Sciatic nerve (tissue), 2 donors: ENCODE measurements around the gene SKP2. TPM values are rescaled to one million over a fixed set of nuclear protein-coding genes. Genes with fewer than 3 reads are reported as not detected.
A peak's percentile ranks its signal among the peaks of the same experiment; 100 is the strongest.
"Not testable (repeated sequence)": the region's sequence is repeated elsewhere in the genome, so short reads cannot be mapped to it uniquely, and the experiment has no call there.

Source experiments
- ATAC-seq: fragments of 200-7000 bp; cut with Tn5 transposase; one replicate; pipeline ENCODE4 v1.9.1; 2020; ENCODE audit warnings: mild to moderate bottlenecking, moderate library complexity
- DNase-seq: peaks from one replicate; pipeline ENCODE4 v3.0.0-alpha.2; 2020; ENCODE audit warnings: low spot score
- intact Hi-C: fragments of 100-400 bp; cut with DNase I; formaldehyde crosslinking; loops from one replicate; pipeline ENCODE4 v1.14.2; 2022
- total RNA-seq: library from RNA; stranded (reverse); fragmentation: NEBNext Ultra II Directional; extraction: Animal tissue kit (Norgen Biotek cat#: 25700); gene quantifications from one replicate; pipeline ENCODE4 v1.2.1, GENCODE V29; 2021
- donor health status: DM: no; HTN: no; CAD: no.
- donor health status: DM: no; HTN: no; CAD: no.

SKP2 gene
- 17.3 TPM for total RNA-seq

DNA sequence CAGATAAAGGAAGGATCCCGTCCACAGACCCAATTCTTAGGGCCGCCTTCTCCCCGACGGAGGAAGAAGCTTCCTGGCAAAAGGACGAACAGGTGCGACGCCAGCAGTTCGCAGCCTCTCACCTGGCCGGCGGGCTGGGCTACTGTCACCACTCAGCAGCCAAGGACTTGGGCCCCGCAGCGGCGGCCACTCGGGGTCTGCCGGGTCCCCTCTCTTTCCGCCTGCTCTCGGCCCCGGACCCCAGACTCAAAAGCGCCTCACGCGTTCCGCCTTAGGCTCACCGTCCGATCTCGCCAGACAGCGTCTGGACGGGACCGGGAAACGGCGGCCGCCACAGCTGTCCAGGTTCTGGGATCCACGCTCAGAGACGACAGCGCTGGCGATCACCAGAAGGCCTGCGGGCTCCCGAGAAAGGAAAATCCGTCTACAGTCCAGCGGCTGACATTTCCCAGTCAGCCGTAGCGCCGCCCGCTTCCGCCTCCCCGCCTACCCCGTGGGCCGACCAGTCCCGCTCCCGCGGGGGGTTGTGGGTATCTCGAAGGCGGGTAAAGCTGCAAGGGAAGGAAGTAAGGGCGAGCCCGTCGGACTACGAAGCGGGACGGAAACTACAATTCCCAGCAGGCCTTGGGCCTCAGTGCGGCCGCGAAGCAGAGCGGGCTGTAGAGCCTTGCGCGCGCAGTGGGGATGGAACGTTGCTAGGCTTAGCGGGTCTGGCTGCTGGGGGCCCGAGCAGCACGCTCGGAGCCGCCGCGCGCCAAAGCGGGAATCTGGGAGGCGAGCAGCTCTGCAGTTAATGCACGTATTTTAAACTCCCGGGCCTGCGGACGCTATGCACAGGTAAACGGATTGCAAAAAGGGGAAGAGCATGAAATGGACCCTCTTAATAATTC, at the start of gene SKP2, which contains the start of gene LMBRD2:
Gene SKP2, plus strand, starts transcription at position 678 of the 890 bp plus-strand sequence. Its CDS starts 152 bp downstream, at position 830.
Gene LMBRD2, minus strand, starts transcription at position 454 of the 890 bp plus-strand sequence. CDS start 8,538 bp downstream, outside the sequence.
- intact Hi-C loops = no loop called here
- peak; percentile 100 for ATAC-seq

DNA sequence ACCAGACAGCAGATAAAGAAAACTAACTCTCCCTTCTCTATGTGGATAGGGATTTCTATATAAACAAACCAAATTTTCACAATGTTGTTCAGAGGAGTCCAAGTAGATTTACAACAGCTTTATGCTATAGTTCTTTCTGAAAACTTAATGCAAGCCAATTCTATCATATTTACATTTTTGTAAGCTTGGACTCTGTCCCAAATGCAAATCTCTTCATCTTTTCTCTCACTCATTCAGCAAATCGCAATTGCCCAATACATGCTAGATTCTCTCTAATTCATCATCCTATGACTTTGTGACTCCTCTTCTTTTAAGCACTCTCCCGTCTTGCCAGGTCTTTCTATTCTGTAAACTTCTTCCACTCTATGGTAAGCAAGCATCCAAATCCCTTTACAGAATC, 46.1 kb upstream of the SKP2 start:
- intact Hi-C loops = no loop called here

More for the DNA sequence above, at the start of gene SKP2, which contains the start of gene LMBRD2:
- peak; percentile 97 for DNase-seq

DNA sequence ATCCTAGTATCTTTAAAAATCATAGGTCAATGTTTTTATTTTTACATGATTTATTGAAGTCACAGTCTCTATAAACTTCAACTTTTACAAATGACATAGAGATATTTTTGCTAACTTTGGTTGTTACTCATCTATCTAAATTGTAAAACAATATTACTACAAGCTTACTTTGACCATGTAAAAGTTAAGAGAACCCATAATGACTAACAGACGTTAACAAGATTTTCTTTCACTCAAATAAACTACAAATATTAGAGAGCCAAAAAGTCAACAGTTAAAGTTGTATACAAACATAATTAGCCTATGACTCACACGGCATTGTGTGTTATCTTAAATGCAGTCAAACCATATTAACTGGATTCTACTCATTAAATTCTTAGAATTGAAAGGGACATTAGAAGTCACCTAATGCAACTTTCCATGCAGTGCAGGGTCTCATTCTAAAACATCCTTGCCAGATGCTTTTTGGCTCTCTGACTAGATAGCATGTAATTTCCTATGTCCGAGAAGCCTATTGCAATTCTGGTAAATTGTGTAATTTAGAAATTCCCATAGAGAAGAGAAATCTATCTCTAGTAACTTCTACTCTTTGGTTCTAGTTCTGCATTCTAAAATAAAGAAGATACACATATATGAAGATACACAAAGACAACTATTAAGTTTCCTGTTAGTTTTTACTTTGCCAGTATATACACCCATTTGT, 43.0 kb upstream of the SKP2 start:
- ATAC-seq (no peak), DNase-seq (no peak)
- intact Hi-C loops = no loop called here

More for the DNA sequence above, 46.1 kb upstream of the SKP2 start:
- DNase-seq (no peak), ATAC-seq (no peak)

DNA sequence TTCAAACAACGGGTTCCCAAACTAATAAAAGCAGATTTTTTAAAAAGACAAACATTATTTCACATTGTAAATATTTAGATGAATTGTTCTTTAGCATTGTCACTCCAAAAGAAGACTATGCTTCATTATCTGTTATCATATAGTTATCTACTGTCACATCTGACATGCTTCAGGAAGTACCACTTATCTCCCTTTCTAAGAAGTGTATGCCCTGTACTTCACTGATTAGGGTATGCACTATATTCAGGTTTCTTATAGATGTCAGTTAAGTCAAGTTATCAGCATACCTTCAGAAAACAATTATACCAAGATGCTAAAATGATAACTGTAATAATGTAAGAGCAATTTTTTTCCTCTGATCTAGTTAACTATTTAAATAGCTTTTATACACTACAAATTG, 40.7 kb upstream of the SKP2 start:
- ATAC-seq = no peak
- intact Hi-C loops = no loop called here
- no peak for DNase-seq

DNA sequence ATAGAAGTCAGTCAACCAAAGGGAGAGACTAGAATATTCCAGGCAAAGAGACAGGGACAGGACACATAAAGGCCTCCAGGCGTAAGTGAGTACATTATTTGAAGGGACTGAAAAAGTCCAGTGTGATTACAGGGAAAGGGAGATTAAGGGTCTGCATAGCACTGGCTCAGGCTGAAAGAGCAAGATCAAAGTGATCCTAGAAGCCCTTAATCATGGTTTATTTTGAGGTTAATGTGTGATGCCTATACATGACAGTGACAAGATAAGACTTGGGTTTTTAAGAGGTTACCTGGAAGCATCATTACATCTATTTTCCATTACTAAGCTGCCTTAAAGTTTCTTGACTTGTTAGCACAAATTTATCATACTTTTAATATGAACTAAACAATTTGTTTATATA, 26.0 kb upstream of the SKP2 start:
- intact Hi-C loops = no loop called here
- DNase-seq (no peak), ATAC-seq (no peak)

DNA sequence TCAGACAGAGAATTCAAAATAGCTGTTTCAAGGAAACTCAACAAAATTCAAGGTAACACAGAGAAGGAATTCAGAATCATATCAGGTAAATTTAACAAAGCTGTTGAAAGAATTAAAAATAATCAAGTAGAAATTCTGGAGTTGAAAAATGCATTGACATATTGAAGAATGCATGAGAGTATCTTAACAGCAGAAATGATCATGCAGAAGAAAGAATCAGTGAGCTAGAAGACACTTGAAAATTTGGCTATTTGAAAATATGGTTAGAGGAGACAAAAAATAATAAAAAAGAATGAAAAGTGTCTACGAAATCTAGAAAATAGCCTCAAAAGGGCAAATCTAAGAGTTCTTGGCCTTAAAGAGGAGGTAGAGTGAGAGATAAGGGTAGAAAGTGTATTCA, 23.1 kb upstream of the SKP2 start:
- no peak for ATAC-seq
- intact Hi-C loops = no loop called here
- DNase-seq = no peak

DNA sequence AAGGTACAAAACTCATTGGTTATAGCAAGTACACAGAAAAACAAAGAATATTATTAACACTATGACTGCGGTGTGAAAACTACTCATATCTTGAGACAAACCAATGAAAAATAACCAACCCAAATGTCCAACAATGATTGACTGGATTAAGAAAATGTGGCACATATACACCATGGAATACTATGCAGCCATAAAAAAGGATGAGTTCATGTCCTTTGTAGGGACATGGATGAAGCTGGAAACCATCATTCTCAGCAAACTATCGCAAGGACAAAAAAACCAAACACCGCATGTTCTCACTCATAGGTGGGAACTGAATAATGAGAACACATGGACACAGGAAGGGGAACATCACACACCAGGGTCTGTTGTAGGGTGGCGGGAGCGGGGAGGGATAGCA, 22.2 kb upstream of the SKP2 start:
- ATAC-seq, DNase-seq, intact Hi-C loops: not testable (repeated sequence)

DNA sequence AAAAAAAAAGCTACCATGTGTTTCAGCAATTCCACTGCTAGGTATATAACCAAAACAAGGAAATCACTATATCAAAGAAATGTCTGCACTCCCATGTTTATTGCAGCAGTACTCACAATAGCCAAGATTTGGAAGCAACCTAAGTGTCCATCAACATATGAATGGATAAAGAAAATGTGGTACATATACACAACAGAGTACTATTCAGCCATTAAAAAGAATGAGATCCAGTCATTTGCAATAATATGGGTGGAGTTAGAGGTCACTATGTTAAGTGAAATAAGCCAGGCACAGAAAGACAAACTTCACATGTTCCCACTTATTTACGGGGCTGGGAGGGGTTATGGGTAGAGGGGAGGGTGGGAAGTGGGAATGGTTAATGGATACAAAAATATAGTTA, 18.9 kb upstream of the SKP2 start:
- DNase-seq, intact Hi-C loops, ATAC-seq: not testable (repeated sequence)

GRCh38 chr5:36135988-36136387, 15.9 kb upstream of the SKP2 start:
- no peak for DNase-seq
- intact Hi-C loops = no loop called here
- no peak for ATAC-seq

- ATAC-seq (no peak), DNase-seq (no peak)
- intact Hi-C loops = no loop called here
Observed at GRCh38 chr5:36136581-36136980, 15.3 kb upstream of the SKP2 start.

- no peak for ATAC-seq
- DNase-seq = no peak
- intact Hi-C loops = no loop called here
Observed at GRCh38 chr5:36138900-36139683, 12.8 kb upstream of the SKP2 start.

- intact Hi-C loops = loop anchor here (1.0 kb wide), 1 partner anchor 12 kb away; no protein-coding TSS in a partner anchor
- ATAC-seq (no peak), DNase-seq (no peak)
Observed at GRCh38 chr5:36145311-36145710, 6.6 kb upstream of the SKP2 start.

GRCh38 chr5:36146390-36146789, 5.5 kb upstream of the SKP2 start:
- DNase-seq (no peak), ATAC-seq (no peak)
- intact Hi-C loops = no loop called here

DNA sequence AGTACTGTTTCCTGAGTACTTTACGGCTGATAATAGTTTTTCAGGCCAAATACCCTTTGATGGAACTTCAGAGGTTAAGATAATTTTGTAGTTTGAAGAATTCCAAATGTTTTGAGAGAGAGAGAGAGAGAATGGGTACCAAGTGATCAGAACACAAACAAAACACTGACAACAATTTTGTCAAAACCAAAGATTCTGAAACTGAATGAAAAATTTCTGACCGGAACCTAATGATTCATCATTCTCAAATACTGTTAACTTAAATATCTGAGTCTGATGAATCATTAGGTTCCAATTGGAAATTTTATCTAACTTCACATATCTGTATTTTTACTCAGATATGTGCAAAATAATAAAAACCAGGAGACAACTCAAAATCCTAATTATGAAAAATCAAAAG, 4.2 kb upstream of the SKP2 start:
- ATAC-seq (no peak), DNase-seq (no peak)
- intact Hi-C loops = no loop called here

GRCh38 chr5:36150676-36151433, 1.1 kb upstream of the SKP2 start:
- DNase-seq (peak; percentile 64), ATAC-seq (peak; percentile 25)
- intact Hi-C loops = no loop called here

DNA sequence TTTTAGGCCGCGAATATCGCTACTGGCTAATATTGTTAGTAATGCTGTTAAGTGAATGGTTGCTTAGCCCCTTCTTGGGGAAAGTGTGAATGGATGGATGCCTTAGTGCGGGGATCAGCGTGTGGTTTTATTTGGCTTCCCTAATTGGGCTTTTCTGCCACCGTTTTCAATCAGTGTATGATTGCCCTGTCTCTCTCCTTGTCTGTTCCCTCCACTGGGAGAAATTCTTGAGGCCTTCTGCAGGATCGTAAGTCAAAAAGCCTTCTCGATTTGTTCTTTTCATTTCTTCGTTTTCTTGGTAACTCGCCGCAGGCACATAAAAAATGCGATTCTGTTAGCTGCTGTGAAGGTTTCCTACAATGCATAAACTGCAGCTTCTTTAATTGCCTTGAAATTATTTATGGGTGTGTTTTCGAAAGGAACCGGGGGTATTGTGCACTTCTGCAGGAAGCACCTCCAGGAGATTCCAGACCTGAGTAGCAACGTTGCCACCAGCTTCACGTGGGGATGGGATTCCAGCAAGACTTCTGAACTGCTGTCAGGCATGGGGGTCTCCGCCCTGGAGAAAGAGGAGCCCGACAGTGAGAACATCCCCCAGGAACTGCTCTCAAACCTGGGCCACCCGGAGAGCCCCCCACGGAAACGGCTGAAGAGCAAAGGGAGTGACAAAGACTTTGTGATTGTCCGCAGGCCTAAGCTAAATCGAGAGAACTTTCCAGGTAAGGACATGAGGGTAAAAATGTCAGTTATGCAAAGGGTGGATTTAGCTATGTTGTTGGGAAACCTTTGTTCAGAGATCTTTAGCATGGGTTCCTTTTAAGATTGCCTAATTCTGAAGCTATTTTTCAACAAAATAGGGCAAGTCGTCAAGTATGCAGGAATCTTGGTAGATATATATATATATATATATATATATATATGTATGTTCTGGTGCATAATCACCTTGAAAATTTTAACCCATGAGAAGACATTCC, 700 bp downstream of the SKP2 start:
- DNase-seq = no peak
- intact Hi-C loops = no loop called here
- peak; percentile 22 for ATAC-seq

DNA sequence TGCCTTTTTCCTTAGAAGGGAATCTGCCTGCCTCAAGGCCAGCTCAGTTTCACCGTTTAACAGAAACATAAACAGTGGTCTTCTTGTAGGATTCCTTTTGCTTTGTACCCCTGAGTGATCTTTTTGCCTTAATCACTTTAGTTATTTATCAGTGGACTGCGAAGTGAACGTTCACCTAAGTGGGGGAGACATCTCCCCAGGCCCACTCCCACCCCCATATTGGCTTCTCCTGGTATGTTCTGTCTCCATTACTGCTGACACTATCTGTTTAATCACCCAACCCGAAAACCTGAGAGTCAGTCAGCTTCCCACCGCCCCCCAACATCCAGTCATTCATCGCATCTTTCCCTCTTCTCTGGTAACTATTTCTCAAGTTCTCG, 1.4 kb downstream of the SKP2 start:
- ATAC-seq (no peak), DNase-seq (no peak)
- intact Hi-C loops = no loop called here
